ENCODE measurements around the gene DPH3. TPM values are rescaled to one million over a fixed set of nuclear protein-coding genes. Genes with fewer than 3 reads are reported as not detected.
A peak's percentile ranks its signal among the peaks of the same experiment; 100 is the strongest.

Gene DPH3
- total and polyA plus RNA-seq, 9 of the 15 experiments (the other 6 are each of a cell fraction or from before 2014, with no cell fraction given): 15.9 to 131 (median 38.7) TPM

DNA sequence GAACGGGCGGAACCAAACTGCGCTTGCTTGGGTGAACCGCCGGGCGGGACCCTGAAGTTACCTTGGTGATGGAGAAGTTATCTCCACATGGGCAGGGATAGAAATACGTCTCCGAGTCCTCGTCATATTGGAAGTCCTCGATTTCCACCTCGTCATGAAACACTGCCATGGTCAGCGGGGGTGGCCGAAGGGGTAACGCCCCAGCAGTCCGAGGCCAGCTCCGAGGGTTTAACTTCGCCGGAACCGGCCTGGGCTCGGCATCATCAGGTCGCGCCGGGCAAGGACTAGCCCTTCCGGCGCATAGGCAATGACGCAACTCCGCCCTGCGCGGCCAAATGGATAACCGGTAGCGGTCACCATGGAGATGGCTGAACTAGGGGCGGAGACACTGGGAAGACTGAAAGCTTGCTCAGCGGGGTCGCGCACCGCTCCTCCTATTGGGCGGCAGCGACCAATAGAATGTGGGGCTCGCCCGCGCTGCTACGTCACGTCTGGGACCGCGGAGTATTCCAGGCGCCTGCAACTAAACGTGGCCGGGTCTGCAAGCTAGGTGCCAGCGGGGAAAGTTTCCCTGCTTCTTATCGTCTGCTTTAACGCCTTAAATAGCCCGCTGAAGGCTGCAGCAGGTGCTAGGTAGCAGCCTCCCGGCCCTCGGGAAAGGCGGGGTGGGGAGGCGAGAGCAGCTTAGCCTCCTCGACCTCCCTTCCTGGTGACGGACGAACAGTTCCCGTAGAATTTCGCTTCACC, at the start of gene DPH3, which contains the start of gene OXNAD1 (continued):
- TF ChIP-seq ATF3 (IDR thresholded peaks at IDR 0.05) (peak; percentile 99), ATF3 (CRISPR knock-in tag; conservative IDR thresholded peaks at IDR 0.05) (peak; percentile 94), BCL6 (CRISPR knock-in tag; IDR thresholded peaks at IDR 0.05) (no peak), SAFB2 (IDR thresholded peaks at IDR 0.05; ENCODE audit: borderline replicate concordance, low read depth, low read length, severe bottlenecking) (no peak), TCF15 (CRISPR knock-in tag; IDR thresholded peaks at IDR 0.05) (no peak), MIER1 (IDR thresholded peaks at IDR 0.05; ENCODE audit: low read depth) (no peak), ZNF586 (CRISPR knock-in tag; conservative IDR thresholded peaks at IDR 0.05) (no peak), TARDBP (IDR thresholded peaks at IDR 0.05) (no peak), TAL1 (IDR thresholded peaks at IDR 0.05) (no peak), ZNF408 (CRISPR knock-in tag; IDR thresholded peaks at IDR 0.05; ENCODE audit: low read depth) (no peak), MEF2D (tag; conservative IDR thresholded peaks at IDR 0.05; ENCODE audit: low read depth) (no peak), TAF1 (IDR thresholded peaks at IDR 0.05; ENCODE audit: control insufficient read depth, extremely low read depth, insufficient read depth, low read length, severe bottlenecking) (peak; percentile 94), ZNF764 (CRISPR knock-in tag; IDR thresholded peaks at IDR 0.05; ENCODE audit: low read depth) (no peak), FOXJ3 (CRISPR knock-in tag; IDR thresholded peaks at IDR 0.05) (no peak), TBP (optimal IDR thresholded peaks at IDR 0.05; ENCODE audit: low read depth, low read length) (peak; percentile 80), ARHGAP35 (IDR thresholded peaks at IDR 0.05; ENCODE audit: partially characterized antibody) (no peak), ZBTB5 (IDR thresholded peaks at IDR 0.05) (no peak), NCOA6 (IDR thresholded peaks at IDR 0.05) (no peak), C11orf30 (IDR thresholded peaks at IDR 0.05; ENCODE audit: low read depth) (peak; percentile 99), ZNF707 (CRISPR knock-in tag; conservative IDR thresholded peaks at IDR 0.05) (0 out of 2 replicates have a peak, but pooled peaks have one; percentile 15)
- TF ChIP-seq, protein P1, sequence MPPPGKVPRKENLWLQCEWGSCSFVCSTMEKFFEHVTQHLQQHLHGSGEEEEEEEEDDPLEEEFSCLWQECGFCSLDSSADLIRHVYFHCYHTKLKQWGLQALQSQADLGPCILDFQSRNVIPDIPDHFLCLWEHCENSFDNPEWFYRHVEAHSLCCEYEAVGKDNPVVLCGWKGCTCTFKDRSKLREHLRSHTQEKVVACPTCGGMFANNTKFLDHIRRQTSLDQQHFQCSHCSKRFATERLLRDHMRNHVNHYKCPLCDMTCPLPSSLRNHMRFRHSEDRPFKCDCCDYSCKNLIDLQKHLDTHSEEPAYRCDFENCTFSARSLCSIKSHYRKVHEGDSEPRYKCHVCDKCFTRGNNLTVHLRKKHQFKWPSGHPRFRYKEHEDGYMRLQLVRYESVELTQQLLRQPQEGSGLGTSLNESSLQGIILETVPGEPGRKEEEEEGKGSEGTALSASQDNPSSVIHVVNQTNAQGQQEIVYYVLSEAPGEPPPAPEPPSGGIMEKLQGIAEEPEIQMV (tag; conservative IDR thresholded peaks at IDR 0.05; ENCODE audit: low read depth): no peak
- TF ChIP-seq, protein P2, sequence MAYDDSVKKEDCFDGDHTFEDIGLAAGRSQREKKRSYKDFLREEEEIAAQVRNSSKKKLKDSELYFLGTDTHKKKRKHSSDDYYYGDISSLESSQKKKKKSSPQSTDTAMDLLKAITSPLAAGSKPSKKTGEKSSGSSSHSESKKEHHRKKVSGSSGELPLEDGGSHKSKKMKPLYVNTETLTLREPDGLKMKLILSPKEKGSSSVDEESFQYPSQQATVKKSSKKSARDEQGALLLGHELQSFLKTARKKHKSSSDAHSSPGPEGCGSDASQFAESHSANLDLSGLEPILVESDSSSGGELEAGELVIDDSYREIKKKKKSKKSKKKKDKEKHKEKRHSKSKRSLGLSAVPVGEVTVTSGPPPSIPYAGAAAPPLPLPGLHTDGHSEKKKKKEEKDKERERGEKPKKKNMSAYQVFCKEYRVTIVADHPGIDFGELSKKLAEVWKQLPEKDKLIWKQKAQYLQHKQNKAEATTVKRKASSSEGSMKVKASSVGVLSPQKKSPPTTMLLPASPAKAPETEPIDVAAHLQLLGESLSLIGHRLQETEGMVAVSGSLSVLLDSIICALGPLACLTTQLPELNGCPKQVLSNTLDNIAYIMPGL (CRISPR knock-in tag; IDR thresholded peaks at IDR 0.05): peak; percentile 63; the same call in 1 of the 2 replicates

Measured in K562 (cell line).